Pancreas (tissue), 10 donors: ENCODE data around the gene MMS19. TPM values are rescaled to one million over a fixed set of nuclear protein-coding genes. Genes with fewer than 3 reads are reported as not detected.

Experiments
- ATAC-seq, 4 donors: fragments of 200-7000 bp; cut with Tn5 transposase; one replicate each; pipeline versions ENCODE4 v1.8.0 to v1.9.1; 2020; ENCODE audit warnings: mild to moderate bottlenecking in 4 of 4, moderate library complexity in 4 of 4
- DNase-seq, 6 donors: peaks; one replicate each; pipeline ENCODE4 v3.0.0-alpha.2; 2020
- FAIRE-seq: peaks from 2 replicates; lab custom pipeline; 2012; peaks lifted over from hg19 to GRCh38; lab: Jason Lieb, UNC
- H3K27ac ChIP-seq, 4 donors: fragments of 200-600 bp; sonication (generic); 1 replicate in 3 of 4; 2 replicates in 1 of 4; pipeline versions ENCODE4 v1.5.0 to v1.8.0; 2020
- H3K27me3 ChIP-seq, 4 donors: fragments of 200-600 bp; one replicate each; pipeline ENCODE4 v1.8.0; 2021
- H3K36me3 ChIP-seq, 3 donors: fragments of 200-600 bp; sonication (generic) in 1 of 3; one replicate each; pipeline versions ENCODE4 v1.5.0 to v1.8.0; 2020 to 2021
- H3K4me1 ChIP-seq, 3 donors: fragments of 200-600 bp; one replicate each; pipeline ENCODE4 v1.8.0; 2021
- H3K4me3 ChIP-seq, 4 donors: fragments of 200-600 bp; sonication (generic) in 2 of 4; one replicate each; pipeline versions ENCODE4 v1.5.0 to v1.8.0; 2020 to 2021
- H3K9me3 ChIP-seq, 4 donors: fragments of 200-600 bp; one replicate each; pipeline ENCODE4 v1.8.0; 2021
- WGBS, 2 donors: extraction: QIAGEN DNeasy Blood & Tissue Kit; methylation state at CpG; one replicate each; pipeline ENCODE4 v1.1.7; 2013; 5-methylcytosine and 5-hydroxymethylcytosine counted together
- intact Hi-C, 3 donors: fragments of 100-400 bp; cut with DNase I; formaldehyde crosslinking; loops; one replicate each; pipeline versions ENCODE4 v1.11.1 to v1.14.2; 2022
- polyA plus RNA-seq, 2 donors: library from polyadenylated mRNA; stranded (reverse); fragments of 200-250 nt; gene quantifications; one replicate each; pipeline ENCODE4 v1.2.3, GENCODE V29; 2013
- total RNA-seq, 6 donors: library from RNA; stranded (reverse); fragmentation: NEBNext Ultra II Directional in 4 of 6; extraction: Animal tissue kit (Norgen Biotek cat#: 25700) in 4 of 6; gene quantifications; one replicate each; pipeline versions ENCODE4 v1.2.1 to v1.2.4, GENCODE V29; 2021 to 2023
- TF ChIP-seq, protein P1 (sequence below), 4 donors: fragments of 200-600 bp; sonication (generic) in 3 of 4; IDR thresholded peaks; one replicate each; pipeline versions ENCODE4 v1.5.0 to v1.8.0; 2021; ENCODE audit warnings: antibody characterized with exemption in 4 of 4
- donor health status: healthy with polysubstance abuse.
- donor health status: DM: no; HTN: no; CAD: no; lungs with moderate emphysema.
- donor health status: DM: no; HTN: no; CAD: no.
- donor health status: control.
- donor health status: control.
- donor health status: Bipolar disorder and iron deficiency.
- donor health status: DM: yes; HTN: yes; CAD: no.
- donor health status: DM: no; HTN: no; CAD: no.
- donor health status: DM: no; HTN: no; CAD: no.
- donor health status: DM: yes; HTN: yes; CAD: no.

Gene MMS19
- total and polyA plus RNA-seq, 8 donors = 18.0 to 65.7 (median 24.6) TPM

DNA sequence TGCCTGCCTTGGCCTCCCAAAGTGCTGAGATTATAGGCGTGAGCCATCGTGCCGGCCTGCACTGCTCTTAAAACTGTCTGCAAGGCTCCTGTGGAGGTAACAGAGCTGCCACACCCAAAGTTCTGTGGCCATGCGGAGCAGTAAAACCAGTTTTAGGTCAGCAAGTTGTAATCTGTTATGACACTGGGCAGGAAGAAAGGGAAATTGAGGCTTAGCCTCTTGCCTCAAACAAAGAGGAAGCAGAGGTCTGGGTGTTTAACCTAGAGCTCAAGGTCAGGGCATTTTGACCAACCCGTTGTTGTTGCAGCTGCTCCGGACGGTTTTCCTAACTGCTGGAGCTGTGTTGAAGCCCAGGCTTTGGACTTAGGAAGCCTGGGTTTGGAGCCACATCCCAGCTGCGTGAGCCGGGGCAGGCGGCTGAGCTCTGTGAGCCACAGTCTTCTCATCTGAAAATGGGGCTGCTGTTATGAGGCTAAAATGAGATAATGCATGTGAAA, 89.7 kb downstream of the MMS19 start:
- no peak overlapping the region for H3K4me3 ChIP-seq
- H3K9me3 ChIP-seq = no peaks in the 10 kb centered on the region
- H3K36me3 ChIP-seq = no peaks in the 10 kb centered on the region
- no peak for FAIRE-seq
- ATAC-seq = peak in 1 of 4 donors; percentile 10
- H3K27ac ChIP-seq = no peak overlapping the region
- intact Hi-C loops = no loop called here
- 59 to 63% methylated on average over 10 of the region's 10 CpGs for WGBS, 2 donors
- H3K27me3 ChIP-seq = no peaks in the 10 kb centered on the region
- peaks cover 0 to 4% (median 0%) of the 10 kb centered on the region in 3 donors for H3K4me1 ChIP-seq
- no peak for DNase-seq
- TF ChIP-seq, protein P1, sequence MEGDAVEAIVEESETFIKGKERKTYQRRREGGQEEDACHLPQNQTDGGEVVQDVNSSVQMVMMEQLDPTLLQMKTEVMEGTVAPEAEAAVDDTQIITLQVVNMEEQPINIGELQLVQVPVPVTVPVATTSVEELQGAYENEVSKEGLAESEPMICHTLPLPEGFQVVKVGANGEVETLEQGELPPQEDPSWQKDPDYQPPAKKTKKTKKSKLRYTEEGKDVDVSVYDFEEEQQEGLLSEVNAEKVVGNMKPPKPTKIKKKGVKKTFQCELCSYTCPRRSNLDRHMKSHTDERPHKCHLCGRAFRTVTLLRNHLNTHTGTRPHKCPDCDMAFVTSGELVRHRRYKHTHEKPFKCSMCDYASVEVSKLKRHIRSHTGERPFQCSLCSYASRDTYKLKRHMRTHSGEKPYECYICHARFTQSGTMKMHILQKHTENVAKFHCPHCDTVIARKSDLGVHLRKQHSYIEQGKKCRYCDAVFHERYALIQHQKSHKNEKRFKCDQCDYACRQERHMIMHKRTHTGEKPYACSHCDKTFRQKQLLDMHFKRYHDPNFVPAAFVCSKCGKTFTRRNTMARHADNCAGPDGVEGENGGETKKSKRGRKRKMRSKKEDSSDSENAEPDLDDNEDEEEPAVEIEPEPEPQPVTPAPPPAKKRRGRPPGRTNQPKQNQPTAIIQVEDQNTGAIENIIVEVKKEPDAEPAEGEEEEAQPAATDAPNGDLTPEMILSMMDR (IDR thresholded peaks at IDR 0.05) = no peak

Other genes with a start within 250 kb of the MMS19 start
- gene ARHGAP19, start 205.8 kb downstream of the MMS19 start, total RNA-seq = 1 to 10 TPM; 1.3 to 4.8 (median 2.8) TPM
- gene ARHGAP19, start 205.8 kb downstream of the MMS19 start, polyA plus RNA-seq = 1 to 10 TPM; 1.1 to 2.3 TPM
- gene FRAT1, start 179.2 kb downstream of the MMS19 start, total RNA-seq = 1 to 10 TPM; 2.6 to 5.2 (median 3.4) TPM
- 1 to 10 TPM; 1.6 to 1.7 TPM for gene FRAT1, start 179.2 kb downstream of the MMS19 start, polyA plus RNA-seq
- 10 to 100 TPM in 2 of 6 donors, 1 to 10 TPM in 4; 8.7 to 15.0 (median 9.9) TPM for gene FRAT2, start 163.7 kb downstream of the MMS19 start, total RNA-seq
- gene FRAT2, start 163.7 kb downstream of the MMS19 start, polyA plus RNA-seq = 1 to 10 TPM; 4.3 to 5.5 TPM
- gene RRP12, start 97.1 kb downstream of the MMS19 start, total RNA-seq = 10 to 100 TPM; 22.3 to 40.1 (median 27.1) TPM
- gene RRP12, start 97.1 kb downstream of the MMS19 start, polyA plus RNA-seq = 10 to 100 TPM; 36.4 to 44.9 TPM
- 10 to 100 TPM; 31.4 to 72.8 (median 46.6) TPM for gene PGAM1, start 72.2 kb downstream of the MMS19 start, total RNA-seq
- 10 to 100 TPM; 22.2 to 59.5 TPM for gene PGAM1, start 72.2 kb downstream of the MMS19 start, polyA plus RNA-seq
- gene EXOSC1, start 52.4 kb downstream of the MMS19 start, total RNA-seq = 10 to 100 TPM; 13.0 to 19.4 (median 17.9) TPM
- 10 to 100 TPM; 24.1 to 27.6 TPM for gene EXOSC1, start 52.4 kb downstream of the MMS19 start, polyA plus RNA-seq
- gene ZDHHC16, start 52.2 kb downstream of the MMS19 start, total RNA-seq = 10 to 100 TPM; 11.4 to 22.7 (median 15.1) TPM
- gene ZDHHC16, start 52.2 kb downstream of the MMS19 start, polyA plus RNA-seq = 10 to 100 TPM; 17.6 to 18.8 TPM
- 1 to 10 TPM; 3.9 to 6.8 (median 4.5) TPM for gene UBTD1, start 502 bp upstream of the MMS19 start, total RNA-seq
- gene UBTD1, start 502 bp upstream of the MMS19 start, polyA plus RNA-seq = 1 to 10 TPM; 6.8 to 9.0 TPM
- gene ANKRD2, start 74.4 kb upstream of the MMS19 start, total RNA-seq = under 1 TPM; 0.12 to 0.56 (median 0.29) TPM
- gene ANKRD2, start 74.4 kb upstream of the MMS19 start, polyA plus RNA-seq = 1 to 10 TPM in 1 of 2 donors, under 1 TPM in 1; 0.61 to 1.6 TPM
- gene HOGA1, start 86.0 kb upstream of the MMS19 start, total RNA-seq = 10 to 100 TPM in 2 of 6 donors, 1 to 10 TPM in 4; 7.2 to 14.9 (median 8.7) TPM
- gene HOGA1, start 86.0 kb upstream of the MMS19 start, polyA plus RNA-seq = 10 to 100 TPM; 15.9 to 20.5 TPM
- gene C10orf62, start 91.3 kb upstream of the MMS19 start, total RNA-seq = 1 to 10 TPM in 2 of 6 donors, under 1 TPM in 4; 0.34 to 1.9 (median 0.61) TPM
- under 1 TPM; 0.12 to 0.95 TPM for gene C10orf62, start 91.3 kb upstream of the MMS19 start, polyA plus RNA-seq
- gene MORN4, start 135.1 kb upstream of the MMS19 start, total RNA-seq = 1 to 10 TPM; 3.3 to 6.4 (median 4.5) TPM
- 1 to 10 TPM; 4.8 to 8.9 TPM for gene MORN4, start 135.1 kb upstream of the MMS19 start, polyA plus RNA-seq
- 1 to 10 TPM; 2.2 to 8.9 (median 3.4) TPM for gene PI4K2A, start 142.2 kb upstream of the MMS19 start, total RNA-seq
- gene PI4K2A, start 142.2 kb upstream of the MMS19 start, polyA plus RNA-seq = 1 to 10 TPM; 3.4 to 5.4 TPM
- 1 to 10 TPM; 3.7 to 6.2 (median 4.6) TPM for gene AVPI1, start 188.8 kb upstream of the MMS19 start, total RNA-seq
- 1 to 10 TPM; 4.1 to 9.1 TPM for gene AVPI1, start 188.8 kb upstream of the MMS19 start, polyA plus RNA-seq
- gene MARVELD1, start 215.3 kb upstream of the MMS19 start, total RNA-seq = 10 to 100 TPM in 1 of 6 donors, 1 to 10 TPM in 5; 1.8 to 11.8 (median 3.6) TPM
- gene MARVELD1, start 215.3 kb upstream of the MMS19 start, polyA plus RNA-seq = 1 to 10 TPM; 3.8 to 7.1 TPM
- 10 to 100 TPM; 11.9 to 23.6 (median 14.3) TPM for gene ZFYVE27, start 238.7 kb upstream of the MMS19 start, total RNA-seq
- gene ZFYVE27, start 238.7 kb upstream of the MMS19 start, polyA plus RNA-seq = 10 to 100 TPM; 22.3 to 34.9 TPM